Fibroblast of the conjunctiva (primary cell): ENCODE data around the gene CD151.
A peak's percentile ranks its signal among the peaks of the same experiment; 100 is the strongest.

Experiments
- DNase-seq: peaks from one replicate; pipeline ENCODE4 v3.0.0-alpha.2; 2010; ENCODE audit warnings: low read depth

Gene CD151

GRCh38 chr11:832529-833113 lies at the start of gene CD151:
Gene CD151, plus strand, starts transcription at chr11:832952. Its CDS starts 3,118 bp downstream, at chr11:836070.
- no peak for DNase-seq

GRCh38 chr11:783581-784015 lies 49.2 kb upstream of the CD151 start:
- peak; percentile 88 for DNase-seq

- no peak for DNase-seq
Observed at GRCh38 chr11:786235-787083, 46.3 kb upstream of the CD151 start.

GRCh38 chr11:787084-787675 lies 45.6 kb upstream of the CD151 start:
- no peak for DNase-seq

- no peak for DNase-seq
Observed at GRCh38 chr11:788009-788640, 44.6 kb upstream of the CD151 start.

GRCh38 chr11:788953-789940 lies 43.5 kb upstream of the CD151 start:
- DNase-seq, result no peak

GRCh38 chr11:789943-790342 lies 42.8 kb upstream of the CD151 start, which contains the start of gene CEND1:
Gene CEND1, minus strand, starts transcription at chr11:790090. Its CDS starts 1,514 bp downstream, at chr11:788576.
- DNase-seq, result no peak

- DNase-seq, result no peak
Observed at GRCh38 chr11:790721-791564, 41.8 kb upstream of the CD151 start.

- DNase-seq, result no peak
Observed at GRCh38 chr11:791658-792534, 40.9 kb upstream of the CD151 start.

- DNase-seq, result no peak
Observed at GRCh38 chr11:792535-792821, 40.3 kb upstream of the CD151 start.

GRCh38 chr11:792873-793272 lies 39.9 kb upstream of the CD151 start:
- DNase-seq, result no peak

- no peak for DNase-seq
Observed at GRCh38 chr11:793556-793955, 39.2 kb upstream of the CD151 start.

- DNase-seq, result no peak
Observed at GRCh38 chr11:794013-794765, 38.6 kb upstream of the CD151 start.

- no peak for DNase-seq
Observed at GRCh38 chr11:794766-795633, 37.8 kb upstream of the CD151 start.

GRCh38 chr11:795634-796564 lies 36.9 kb upstream of the CD151 start:
- peak; percentile 75 for DNase-seq

- DNase-seq, result no peak
Observed at GRCh38 chr11:796565-797295, 36.0 kb upstream of the CD151 start.
